A549 treated with AZD9567 at 1 μM for 4 hours (cell line): Measurements from ENCODE around the gene ENTPD1. TPM values are rescaled to one million over a fixed set of nuclear protein-coding genes. Genes with fewer than 3 reads are reported as not detected.

ENCODE experiments used
- total RNA-seq: library from RNA; stranded (reverse); fragments of 200-300 nt; extraction: Qiagen RNA extraction; gene quantifications from 5 replicates; pipeline ENCODE4 v1.2.3, GENCODE V29; 2022; ENCODE audit not compliant: insufficient read depth

The ENTPD1 gene, protein sequence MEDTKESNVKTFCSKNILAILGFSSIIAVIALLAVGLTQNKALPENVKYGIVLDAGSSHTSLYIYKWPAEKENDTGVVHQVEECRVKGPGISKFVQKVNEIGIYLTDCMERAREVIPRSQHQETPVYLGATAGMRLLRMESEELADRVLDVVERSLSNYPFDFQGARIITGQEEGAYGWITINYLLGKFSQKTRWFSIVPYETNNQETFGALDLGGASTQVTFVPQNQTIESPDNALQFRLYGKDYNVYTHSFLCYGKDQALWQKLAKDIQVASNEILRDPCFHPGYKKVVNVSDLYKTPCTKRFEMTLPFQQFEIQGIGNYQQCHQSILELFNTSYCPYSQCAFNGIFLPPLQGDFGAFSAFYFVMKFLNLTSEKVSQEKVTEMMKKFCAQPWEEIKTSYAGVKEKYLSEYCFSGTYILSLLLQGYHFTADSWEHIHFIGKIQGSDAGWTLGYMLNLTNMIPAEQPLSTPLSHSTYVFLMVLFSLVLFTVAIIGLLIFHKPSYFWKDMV
- 0.02 to 0.05 TPM in 2 of 5 replicates, not detected in the others for total RNA-seq

DNA sequence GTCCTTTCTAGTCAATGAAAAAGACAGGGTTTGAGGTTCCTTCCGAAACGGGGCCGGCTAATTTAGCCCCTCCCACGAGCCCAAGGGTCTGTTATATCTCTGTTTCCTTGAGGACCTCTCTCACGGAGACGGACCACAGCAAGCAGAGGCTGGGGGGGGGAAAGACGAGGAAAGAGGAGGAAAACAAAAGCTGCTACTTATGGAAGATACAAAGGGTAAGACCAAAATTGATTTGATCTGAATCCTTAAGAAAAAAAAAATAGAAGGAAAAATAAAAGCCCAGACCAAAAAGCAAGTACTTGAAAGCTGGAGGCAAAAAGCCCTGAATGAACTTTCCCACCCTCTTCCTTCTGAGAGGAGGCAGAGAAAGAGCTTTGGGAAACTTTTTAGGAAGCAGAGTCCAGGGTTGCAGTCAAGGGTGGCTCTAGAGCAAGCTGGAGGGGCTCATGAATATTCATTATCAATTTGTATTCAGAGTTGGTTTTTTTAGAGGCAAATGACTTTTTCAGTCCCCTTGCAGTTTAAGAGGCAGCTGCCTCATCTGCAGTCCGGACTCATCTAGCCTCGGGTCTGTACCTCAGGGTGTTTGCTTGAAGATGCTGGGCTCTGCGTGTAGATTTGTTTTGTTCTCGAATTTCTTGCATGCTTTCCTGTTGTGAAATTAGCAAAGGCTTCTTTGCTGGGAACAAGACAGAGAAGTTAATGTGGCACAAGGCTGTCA lies at the start of gene ENTPD1:
Gene ENTPD1 (plus strand): TSS at position 123 of the 721 bp plus-strand sequence. CDS start 77 bp downstream, at position 200.

DNA sequence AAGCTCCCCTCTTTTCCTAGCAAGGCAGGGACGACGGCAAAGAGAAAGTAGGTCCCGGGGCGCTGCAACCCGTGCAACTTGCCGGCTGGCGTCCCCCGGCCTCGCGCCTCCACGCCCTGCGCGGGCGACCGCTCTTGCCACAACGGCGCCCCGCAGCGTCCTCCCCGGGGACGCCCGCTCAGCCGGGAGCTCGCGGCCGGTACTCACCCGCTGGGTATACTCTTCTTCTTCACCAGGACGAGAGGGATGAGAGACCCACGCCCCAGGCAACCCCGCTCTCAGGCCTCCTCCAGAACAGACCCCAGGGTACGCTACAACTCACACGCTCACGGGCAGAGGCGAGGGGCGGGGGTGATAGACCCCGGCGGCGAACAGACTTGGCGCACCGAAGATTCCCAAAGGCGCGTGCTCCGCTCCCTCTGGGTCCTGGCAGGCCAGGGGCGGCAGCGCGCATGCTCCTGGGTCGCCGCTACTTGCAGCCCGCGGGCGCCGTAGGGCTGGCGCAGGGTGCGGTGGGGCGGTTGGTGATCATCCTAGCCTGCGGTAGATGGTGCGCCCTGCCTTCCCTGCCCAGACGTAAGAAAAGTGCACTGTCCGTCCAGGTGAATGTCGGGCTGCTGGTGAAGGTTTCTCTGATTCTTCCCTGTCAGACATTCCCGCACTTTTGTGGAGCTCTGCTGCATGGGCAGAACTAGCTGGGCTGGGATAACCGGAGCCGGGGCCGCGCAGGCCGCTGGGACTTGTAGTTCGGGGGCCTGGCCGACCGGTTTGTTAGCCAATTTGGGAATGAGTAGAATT lies 151.7 kb downstream of the ENTPD1 start, which contains the start of gene CC2D2B:
Gene CC2D2B (plus strand): TSS at position 520 of the 798 bp plus-strand sequence. CDS start 3,349 bp downstream, outside the sequence.

Other genes with a start within 250 kb of the ENTPD1 start
- 0.52 to 0.55 TPM (median 0.54 TPM) in 4 of 5 replicates, not detected in the other for gene SORBS1, start 194.8 kb upstream of the ENTPD1 start, total RNA-seq
- gene ALDH18A1, start 99.5 kb upstream of the ENTPD1 start, total RNA-seq, result 47.0 to 54.4 TPM (median 49.1 TPM) in 5 replicates
- 41.8 to 47.6 TPM (median 46.8 TPM) in 5 replicates for gene TCTN3, start 62.2 kb upstream of the ENTPD1 start, total RNA-seq
- 0.08 to 0.33 TPM (median 0.20 TPM) in 3 of 5 replicates, not detected in the others for gene CC2D2B, start 151.8 kb downstream of the ENTPD1 start, total RNA-seq